Pancreas (tissue), 10 donors: ENCODE data around the gene DPYSL5. TPM values are rescaled to one million over a fixed set of nuclear protein-coding genes. Genes with fewer than 3 reads are reported as not detected.
A peak's percentile ranks its signal among the peaks of the same experiment; 100 is the strongest.

Experiments
- ATAC-seq, 4 donors: fragments of 200-7000 bp; cut with Tn5 transposase; one replicate each; pipeline versions ENCODE4 v1.8.0 to v1.9.1; 2020; ENCODE audit warnings: mild to moderate bottlenecking in 4 of 4, moderate library complexity in 4 of 4
- DNase-seq, 6 donors: peaks; one replicate each; pipeline ENCODE4 v3.0.0-alpha.2; 2020
- FAIRE-seq: peaks from 2 replicates; lab custom pipeline; 2012; peaks lifted over from hg19 to GRCh38; lab: Jason Lieb, UNC
- H3K27ac ChIP-seq, 4 donors: fragments of 200-600 bp; sonication (generic); 1 replicate in 3 of 4; 2 replicates in 1 of 4; pipeline versions ENCODE4 v1.5.0 to v1.8.0; 2020
- H3K27me3 ChIP-seq, 4 donors: fragments of 200-600 bp; one replicate each; pipeline ENCODE4 v1.8.0; 2021
- H3K36me3 ChIP-seq, 3 donors: fragments of 200-600 bp; sonication (generic) in 1 of 3; one replicate each; pipeline versions ENCODE4 v1.5.0 to v1.8.0; 2020 to 2021
- H3K4me1 ChIP-seq, 3 donors: fragments of 200-600 bp; one replicate each; pipeline ENCODE4 v1.8.0; 2021
- H3K4me3 ChIP-seq, 4 donors: fragments of 200-600 bp; sonication (generic) in 2 of 4; one replicate each; pipeline versions ENCODE4 v1.5.0 to v1.8.0; 2020 to 2021
- H3K9me3 ChIP-seq, 4 donors: fragments of 200-600 bp; one replicate each; pipeline ENCODE4 v1.8.0; 2021
- WGBS, 2 donors: extraction: QIAGEN DNeasy Blood & Tissue Kit; methylation state at CpG; one replicate each; pipeline ENCODE4 v1.1.7; 2013; 5-methylcytosine and 5-hydroxymethylcytosine counted together
- intact Hi-C, 3 donors: fragments of 100-400 bp; cut with DNase I; formaldehyde crosslinking; loops; one replicate each; pipeline versions ENCODE4 v1.11.1 to v1.14.2; 2022
- polyA plus RNA-seq, 2 donors: library from polyadenylated mRNA; stranded (reverse); fragments of 200-250 nt; gene quantifications; one replicate each; pipeline ENCODE4 v1.2.3, GENCODE V29; 2013
- total RNA-seq, 6 donors: library from RNA; stranded (reverse); fragmentation: NEBNext Ultra II Directional in 4 of 6; extraction: Animal tissue kit (Norgen Biotek cat#: 25700) in 4 of 6; gene quantifications; one replicate each; pipeline versions ENCODE4 v1.2.1 to v1.2.4, GENCODE V29; 2021 to 2023
- TF ChIP-seq, protein P1 (sequence below), 4 donors: fragments of 200-600 bp; sonication (generic) in 3 of 4; IDR thresholded peaks; one replicate each; pipeline versions ENCODE4 v1.5.0 to v1.8.0; 2021; ENCODE audit warnings: antibody characterized with exemption in 4 of 4
- donor health status: healthy with polysubstance abuse.
- donor health status: DM: no; HTN: no; CAD: no; lungs with moderate emphysema.
- donor health status: DM: no; HTN: no; CAD: no.
- donor health status: control.
- donor health status: control.
- donor health status: Bipolar disorder and iron deficiency.
- donor health status: DM: yes; HTN: yes; CAD: no.
- donor health status: DM: no; HTN: no; CAD: no.
- donor health status: DM: no; HTN: no; CAD: no.
- donor health status: DM: yes; HTN: yes; CAD: no.

Gene DPYSL5
- total and polyA plus RNA-seq, 8 donors, result 0.02 to 0.12 (median 0.09) TPM; not detected in 5

- no peak for DNase-seq
- Histone ChIP-seq H3K27me3 (no peaks in the 10 kb centered on the region), H3K4me1 (peaks cover 6 to 12% (median 8%) of the 10 kb centered on the region in 3 donors), H3K36me3 (no peaks in the 10 kb centered on the region), H3K4me3 (no peak overlapping the region), H3K27ac (no peak overlapping the region), H3K9me3 (no peaks in the 10 kb centered on the region)
- intact Hi-C loops, result no loop called here
- TF ChIP-seq, protein P1, sequence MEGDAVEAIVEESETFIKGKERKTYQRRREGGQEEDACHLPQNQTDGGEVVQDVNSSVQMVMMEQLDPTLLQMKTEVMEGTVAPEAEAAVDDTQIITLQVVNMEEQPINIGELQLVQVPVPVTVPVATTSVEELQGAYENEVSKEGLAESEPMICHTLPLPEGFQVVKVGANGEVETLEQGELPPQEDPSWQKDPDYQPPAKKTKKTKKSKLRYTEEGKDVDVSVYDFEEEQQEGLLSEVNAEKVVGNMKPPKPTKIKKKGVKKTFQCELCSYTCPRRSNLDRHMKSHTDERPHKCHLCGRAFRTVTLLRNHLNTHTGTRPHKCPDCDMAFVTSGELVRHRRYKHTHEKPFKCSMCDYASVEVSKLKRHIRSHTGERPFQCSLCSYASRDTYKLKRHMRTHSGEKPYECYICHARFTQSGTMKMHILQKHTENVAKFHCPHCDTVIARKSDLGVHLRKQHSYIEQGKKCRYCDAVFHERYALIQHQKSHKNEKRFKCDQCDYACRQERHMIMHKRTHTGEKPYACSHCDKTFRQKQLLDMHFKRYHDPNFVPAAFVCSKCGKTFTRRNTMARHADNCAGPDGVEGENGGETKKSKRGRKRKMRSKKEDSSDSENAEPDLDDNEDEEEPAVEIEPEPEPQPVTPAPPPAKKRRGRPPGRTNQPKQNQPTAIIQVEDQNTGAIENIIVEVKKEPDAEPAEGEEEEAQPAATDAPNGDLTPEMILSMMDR (IDR thresholded peaks at IDR 0.05), result no peak
- ATAC-seq, result no peak
- no peak for FAIRE-seq
- 93 to 94% methylated on average over 4 of the region's 4 CpGs for WGBS, 2 donors
Observed at GRCh38 chr2:26985807-26986206, 137.9 kb downstream of the DPYSL5 start.

DNA sequence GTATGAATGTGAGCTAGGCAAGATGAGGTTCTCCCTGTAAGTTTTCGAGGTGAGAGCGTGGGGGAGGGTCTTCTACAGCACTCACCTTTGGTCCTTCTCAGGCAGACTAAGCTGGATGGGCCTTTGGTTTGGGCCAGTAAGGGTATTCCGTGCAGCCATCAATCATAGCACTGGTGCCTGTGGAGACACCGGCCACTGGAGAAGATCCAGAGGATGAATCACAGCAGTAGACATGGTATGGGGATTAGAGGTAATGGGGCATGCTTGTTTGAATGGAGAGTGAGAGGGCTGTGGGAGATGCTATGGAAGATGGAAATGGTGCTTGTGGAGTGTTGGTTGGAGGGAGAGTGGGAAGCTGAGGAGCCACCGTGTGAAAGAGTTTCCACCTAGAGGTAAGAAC lies 138.6 kb downstream of the DPYSL5 start:
- TF ChIP-seq, protein P1 (IDR thresholded peaks at IDR 0.05), result no peak
- no peak for FAIRE-seq
- Histone ChIP-seq H3K9me3 (no peaks in the 10 kb centered on the region), H3K27me3 (no peaks in the 10 kb centered on the region), H3K4me3 (no peak overlapping the region), H3K36me3 (no peaks in the 10 kb centered on the region), H3K4me1 (peaks cover 6 to 12% (median 8%) of the 10 kb centered on the region in 3 donors), H3K27ac (no peak overlapping the region)
- no peak for DNase-seq
- ATAC-seq, result no peak
- WGBS, 2 donors, result 89 to 93% methylated on average over 5 of the region's 5 CpGs
- intact Hi-C loops, result no loop called here

GRCh38 chr2:26988058-26988860 lies 140.3 kb downstream of the DPYSL5 start:
- DNase-seq (no peak), FAIRE-seq (no peak), ATAC-seq (peak in 2 of 4 donors; percentile 36 to 72)
- no peaks in the 10 kb centered on the region for H3K36me3 ChIP-seq
- H3K9me3 ChIP-seq, result no peaks in the 10 kb centered on the region
- H3K27ac ChIP-seq, result no peak overlapping the region
- intact Hi-C loops, result no loop called here
- TF ChIP-seq, protein P1 (IDR thresholded peaks at IDR 0.05), result no peak
- WGBS, 2 donors, result 70 to 73% methylated on average over 4 of the region's 4 CpGs
- H3K4me1 ChIP-seq, result no peaks in the 10 kb centered on the region
- no peaks in the 10 kb centered on the region for H3K27me3 ChIP-seq
- H3K4me3 ChIP-seq, result no peak overlapping the region

DNA sequence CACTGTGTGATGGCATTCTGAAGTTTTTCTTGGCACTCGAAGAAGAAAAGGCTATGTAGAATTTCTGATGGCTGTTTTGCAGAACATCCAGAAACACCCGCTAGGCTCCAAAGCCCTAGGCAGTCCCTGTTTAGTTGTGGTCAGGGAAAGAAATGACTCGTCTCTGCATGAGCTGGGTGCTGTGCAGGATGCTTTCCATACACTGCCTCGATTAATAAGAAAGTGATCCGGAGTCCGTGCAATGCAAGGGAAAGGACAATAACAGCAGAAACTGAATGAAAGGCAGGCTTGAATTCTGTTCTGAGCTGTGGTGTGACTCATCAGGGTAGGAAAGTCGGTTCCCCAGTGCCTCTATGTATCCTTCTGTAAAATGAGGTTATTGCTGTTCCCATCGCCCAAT lies 141.2 kb downstream of the DPYSL5 start:
- H3K27ac ChIP-seq, result no peak overlapping the region
- intact Hi-C loops, result no loop called here
- WGBS, 2 donors, result 81 to 82% methylated on average over 8 of the region's 8 CpGs
- H3K4me3 ChIP-seq, result no peak overlapping the region
- H3K4me1 ChIP-seq, result no peaks in the 10 kb centered on the region
- no peaks in the 10 kb centered on the region for H3K27me3 ChIP-seq
- H3K36me3 ChIP-seq, result no peaks in the 10 kb centered on the region
- H3K9me3 ChIP-seq, result no peaks in the 10 kb centered on the region
- TF ChIP-seq, protein P1 (IDR thresholded peaks at IDR 0.05), result no peak
- ATAC-seq, result no peak
- DNase-seq, result no peak
- no peak for FAIRE-seq

DNA sequence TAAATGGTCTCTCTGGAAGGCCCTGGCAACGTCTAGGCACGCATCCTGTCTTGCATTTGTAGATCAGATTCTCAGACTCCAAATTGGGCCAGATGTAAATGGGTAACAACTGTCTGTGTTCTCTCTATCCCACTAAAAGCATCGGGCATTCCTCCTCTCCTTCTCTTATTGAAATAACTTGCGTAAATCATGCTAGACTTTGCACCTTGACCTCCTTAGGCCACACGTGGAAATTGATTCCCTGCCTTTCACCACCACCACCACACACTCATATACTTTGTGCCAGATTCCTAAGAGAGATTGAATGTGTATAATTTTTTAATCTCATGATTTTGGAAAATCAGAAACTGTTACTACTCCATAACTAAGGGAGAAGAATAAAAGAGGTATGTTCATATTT lies 143.8 kb downstream of the DPYSL5 start:
- Histone ChIP-seq H3K27me3 (no peaks in the 10 kb centered on the region), H3K4me1 (no peaks in the 10 kb centered on the region), H3K4me3 (no peak overlapping the region), H3K9me3 (no peaks in the 10 kb centered on the region), H3K27ac (no peak overlapping the region), H3K36me3 (no peaks in the 10 kb centered on the region)
- FAIRE-seq (no peak), ATAC-seq (no peak), DNase-seq (no peak)
- intact Hi-C loops, result no loop called here
- TF ChIP-seq, protein P1 (IDR thresholded peaks at IDR 0.05), result no peak
- 51 to 55% methylated on average over 5 of the region's 5 CpGs for WGBS, 2 donors
